HEK293 (cell line): ENCODE data around the gene FOXO4.

Experiments used
- BCL11A ChIP-seq: fragments of 450-650 bp; formaldehyde crosslinking; IDR thresholded peaks from 2 replicates; pipeline ENCODE4 v1.5.1; 2016; ENCODE audit warnings: low read depth, missing biosample characterization, missing genetic modification characterization
- EGR2 ChIP-seq: fragments of 450-650 bp; formaldehyde crosslinking; IDR thresholded peaks from 2 replicates; pipeline ENCODE4 v1.5.1; 2016; ENCODE audit warnings: low read depth, missing biosample characterization, missing genetic modification characterization
- GLI2 ChIP-seq: fragments of 450-650 bp; formaldehyde crosslinking; IDR thresholded peaks from 2 replicates; pipeline ENCODE4; 2017; ENCODE audit warnings: missing biosample characterization, missing genetic modification characterization, low read depth, borderline replicate concordance
- GLIS2 ChIP-seq: fragments of 450-650 bp; formaldehyde crosslinking; IDR thresholded peaks from 2 replicates; pipeline ENCODE4 v1.5.1; 2016; ENCODE audit warnings: missing biosample characterization, missing genetic modification characterization
- KLF10 ChIP-seq: fragments of 450-650 bp; IDR thresholded peaks from 2 replicates; pipeline ENCODE4 v1.5.1; 2018; ENCODE audit warnings: missing biosample characterization, mild to moderate bottlenecking, missing genetic modification characterization
- KLF16 ChIP-seq: fragments of 450-650 bp; formaldehyde crosslinking; IDR thresholded peaks from 2 replicates; pipeline ENCODE4 v1.5.1; 2017; ENCODE audit warnings: missing biosample characterization, missing genetic modification characterization
- PRDM1 ChIP-seq: fragments of 450-650 bp; formaldehyde crosslinking; IDR thresholded peaks from 2 replicates; pipeline ENCODE4; 2016; ENCODE audit warnings: missing biosample characterization, missing genetic modification characterization
- SP3 ChIP-seq: fragments of 450-650 bp; formaldehyde crosslinking; IDR thresholded peaks from 2 replicates; pipeline ENCODE4 v1.5.1; 2016; ENCODE audit warnings: missing biosample characterization, missing genetic modification characterization
- TCF7L2 ChIP-seq: IDR thresholded peaks from 2 replicates; pipeline ENCODE4 v1.6.1; 2011; ENCODE audit warnings: low read depth, mild to moderate bottlenecking, inconsistent platforms, low read length, moderate library complexity, borderline replicate concordance
- TRIM28 ChIP-seq: IDR thresholded peaks from 2 replicates; pipeline ENCODE4 v1.6.1; 2011; ENCODE audit warnings: low read length, control low read depth, borderline replicate concordance
- ZBTB1 ChIP-seq: fragments of 450-650 bp; formaldehyde crosslinking; IDR thresholded peaks from 2 replicates; pipeline ENCODE4 v1.5.1; 2016; ENCODE audit warnings: missing biosample characterization, missing genetic modification characterization
- ZFHX2 ChIP-seq: fragments of 450-650 bp; formaldehyde crosslinking; conservative IDR thresholded peaks from 2 replicates; pipeline ENCODE4 v1.5.1; 2016; ENCODE audit warnings: missing biosample characterization, missing genetic modification characterization
- ZNF10 ChIP-seq: fragments of 450-650 bp; formaldehyde crosslinking; IDR thresholded peaks from 2 replicates; pipeline ENCODE4 v1.5.1; 2017; ENCODE audit warnings: missing biosample characterization, missing genetic modification characterization
- ZNF146 ChIP-seq: fragments of 450-650 bp; formaldehyde crosslinking; IDR thresholded peaks from 2 replicates; pipeline ENCODE4 v1.5.1; 2016; ENCODE audit warnings: missing biosample characterization, missing genetic modification characterization
- ZNF211 ChIP-seq: fragments of 450-650 bp; formaldehyde crosslinking; IDR thresholded peaks from 2 replicates; pipeline ENCODE4 v1.5.1; 2016; ENCODE audit warnings: low read depth, missing biosample characterization, missing genetic modification characterization
- ZNF23 ChIP-seq: fragments of 450-650 bp; formaldehyde crosslinking; IDR thresholded peaks from 2 replicates; pipeline ENCODE4 v1.5.1; 2016; ENCODE audit warnings: missing biosample characterization, missing genetic modification characterization, borderline replicate concordance
- ZNF292 ChIP-seq: fragments of 450-650 bp; formaldehyde crosslinking; IDR thresholded peaks from 2 replicates; pipeline ENCODE4 v1.5.1; 2016; ENCODE audit warnings: low read depth, missing biosample characterization, missing genetic modification characterization, borderline replicate concordance
- ZNF335 ChIP-seq: fragments of 450-650 bp; formaldehyde crosslinking; conservative IDR thresholded peaks from 2 replicates; pipeline ENCODE4 v1.5.1; 2016; ENCODE audit warnings: missing biosample characterization, missing genetic modification characterization
- ZNF366 ChIP-seq: fragments of 450-650 bp; formaldehyde crosslinking; conservative IDR thresholded peaks from 2 replicates; pipeline ENCODE4 v1.5.1; 2016; ENCODE audit warnings: missing biosample characterization, missing genetic modification characterization
- ZNF37A ChIP-seq: fragments of 450-650 bp; IDR thresholded peaks from 2 replicates; pipeline ENCODE4 v1.5.1; 2018; ENCODE audit warnings: missing biosample characterization, missing genetic modification characterization
- ZNF391 ChIP-seq: fragments of 450-650 bp; formaldehyde crosslinking; IDR thresholded peaks from 2 replicates; pipeline ENCODE4 v1.5.1; 2016; ENCODE audit warnings: low read depth, missing biosample characterization, missing genetic modification characterization, borderline replicate concordance
- ZNF416 ChIP-seq: fragments of 450-650 bp; formaldehyde crosslinking; IDR thresholded peaks from 2 replicates; pipeline ENCODE4 v1.5.1; 2016; ENCODE audit warnings: missing biosample characterization, missing genetic modification characterization
- ZNF510 ChIP-seq: fragments of 450-650 bp; formaldehyde crosslinking; IDR thresholded peaks from 2 replicates; pipeline ENCODE4 v1.5.1; 2018; ENCODE audit warnings: mild to moderate bottlenecking, missing genetic modification characterization, missing biosample characterization; ENCODE audit not compliant: insufficient replicate concordance
- ZNF558 ChIP-seq: fragments of 450-650 bp; formaldehyde crosslinking; IDR thresholded peaks from 2 replicates; pipeline ENCODE4 v1.5.1; 2016; ENCODE audit warnings: missing biosample characterization, missing genetic modification characterization
- ZNF596 ChIP-seq: fragments of 450-650 bp; IDR thresholded peaks from 2 replicates; pipeline ENCODE4 v1.5.0; 2018; ENCODE audit warnings: missing biosample characterization, mild to moderate bottlenecking, missing genetic modification characterization, moderate library complexity
- ZNF660 ChIP-seq: fragments of 450-650 bp; IDR thresholded peaks from 2 replicates; pipeline ENCODE4 v1.5.1; 2018; ENCODE audit warnings: missing biosample characterization, mild to moderate bottlenecking, missing genetic modification characterization
- ZNF701 ChIP-seq: fragments of 450-650 bp; formaldehyde crosslinking; IDR thresholded peaks from 2 replicates; pipeline ENCODE4 v1.5.1; 2016; ENCODE audit warnings: missing biosample characterization, missing genetic modification characterization
- ZNF785 ChIP-seq: fragments of 450-650 bp; formaldehyde crosslinking; IDR thresholded peaks from 2 replicates; pipeline ENCODE4 v1.5.1; 2016; ENCODE audit warnings: missing biosample characterization, missing genetic modification characterization
- ZNF791 ChIP-seq: fragments of 450-650 bp; formaldehyde crosslinking; IDR thresholded peaks from 2 replicates; pipeline ENCODE4 v1.5.1; 2016; ENCODE audit warnings: missing biosample characterization, missing genetic modification characterization
- ZSCAN23 ChIP-seq: fragments of 450-650 bp; formaldehyde crosslinking; IDR thresholded peaks from 2 replicates; pipeline ENCODE4 v1.5.1; 2016; ENCODE audit warnings: missing biosample characterization, missing genetic modification characterization
- TF ChIP-seq, protein P1 (sequence below): fragments of 450-650 bp; formaldehyde crosslinking; IDR thresholded peaks from 2 replicates; pipeline ENCODE4 v1.5.0; 2017; ENCODE audit warnings: missing biosample characterization, missing genetic modification characterization, borderline replicate concordance
- TF ChIP-seq, protein P2 (sequence below): fragments of 450-650 bp; formaldehyde crosslinking; IDR thresholded peaks from 2 replicates; pipeline ENCODE4 v1.5.1; 2016; ENCODE audit warnings: missing biosample characterization, missing genetic modification characterization
- TF ChIP-seq, protein P3 (sequence below): fragments of 450-650 bp; formaldehyde crosslinking; IDR thresholded peaks from 2 replicates; pipeline ENCODE4 v1.5.1; 2017; ENCODE audit warnings: missing biosample characterization, missing genetic modification characterization
- TF ChIP-seq, protein P4 (sequence below): fragments of 450-650 bp; formaldehyde crosslinking; IDR thresholded peaks from 2 replicates; pipeline ENCODE4 v1.5.1; 2016; ENCODE audit warnings: missing biosample characterization, missing genetic modification characterization

Gene FOXO4

DNA sequence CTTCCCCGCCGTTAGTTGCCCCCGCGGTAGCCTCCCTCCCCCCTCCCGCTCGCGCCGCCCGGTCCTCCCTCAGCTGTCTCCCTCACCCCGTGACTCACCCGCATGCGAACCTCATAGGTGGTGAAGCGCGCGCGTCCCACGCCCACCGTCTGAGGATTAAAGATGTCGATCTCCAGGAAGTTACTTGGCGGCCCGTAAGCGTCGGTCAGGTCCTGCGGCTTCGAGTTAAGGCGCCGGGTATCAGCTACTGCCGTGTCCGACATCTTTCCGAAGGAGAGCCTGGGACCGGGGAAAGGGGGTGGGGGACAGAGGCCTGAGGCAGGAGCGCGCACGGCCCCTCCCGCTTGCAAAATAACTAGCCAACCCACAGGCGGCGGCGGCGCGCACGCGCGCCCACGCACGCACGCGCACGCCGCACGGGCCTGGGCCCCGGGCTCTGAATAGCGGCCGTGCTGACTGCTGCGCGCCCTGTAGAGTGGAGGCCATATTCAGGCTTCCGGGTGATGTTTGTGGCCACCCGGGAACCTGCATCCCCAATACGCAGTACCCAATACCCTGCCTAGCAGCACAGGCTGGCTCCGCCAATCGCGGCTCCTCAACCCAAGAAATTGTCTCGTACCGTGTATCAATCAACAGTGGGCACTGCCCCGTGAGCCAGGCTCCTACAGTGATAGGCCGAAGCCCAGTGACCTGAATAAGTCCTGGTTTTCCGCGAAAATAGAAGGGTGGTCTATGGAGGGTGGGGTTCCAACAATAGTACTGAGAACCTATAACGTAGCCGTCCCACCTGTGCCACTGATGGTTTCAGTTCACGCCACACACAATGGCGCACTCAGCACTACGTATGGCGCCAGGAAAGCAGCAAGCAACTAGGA is 27.4 kb upstream of the FOXO4 start, which contains the start of gene SNX12 (continued):
- TF ChIP-seq, protein P1, sequence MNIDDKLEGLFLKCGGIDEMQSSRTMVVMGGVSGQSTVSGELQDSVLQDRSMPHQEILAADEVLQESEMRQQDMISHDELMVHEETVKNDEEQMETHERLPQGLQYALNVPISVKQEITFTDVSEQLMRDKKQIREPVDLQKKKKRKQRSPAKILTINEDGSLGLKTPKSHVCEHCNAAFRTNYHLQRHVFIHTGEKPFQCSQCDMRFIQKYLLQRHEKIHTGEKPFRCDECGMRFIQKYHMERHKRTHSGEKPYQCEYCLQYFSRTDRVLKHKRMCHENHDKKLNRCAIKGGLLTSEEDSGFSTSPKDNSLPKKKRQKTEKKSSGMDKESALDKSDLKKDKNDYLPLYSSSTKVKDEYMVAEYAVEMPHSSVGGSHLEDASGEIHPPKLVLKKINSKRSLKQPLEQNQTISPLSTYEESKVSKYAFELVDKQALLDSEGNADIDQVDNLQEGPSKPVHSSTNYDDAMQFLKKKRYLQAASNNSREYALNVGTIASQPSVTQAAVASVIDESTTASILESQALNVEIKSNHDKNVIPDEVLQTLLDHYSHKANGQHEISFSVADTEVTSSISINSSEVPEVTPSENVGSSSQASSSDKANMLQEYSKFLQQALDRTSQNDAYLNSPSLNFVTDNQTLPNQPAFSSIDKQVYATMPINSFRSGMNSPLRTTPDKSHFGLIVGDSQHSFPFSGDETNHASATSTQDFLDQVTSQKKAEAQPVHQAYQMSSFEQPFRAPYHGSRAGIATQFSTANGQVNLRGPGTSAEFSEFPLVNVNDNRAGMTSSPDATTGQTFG (tag by site-specific recombination), result no peak
- TF ChIP-seq, protein P2, sequence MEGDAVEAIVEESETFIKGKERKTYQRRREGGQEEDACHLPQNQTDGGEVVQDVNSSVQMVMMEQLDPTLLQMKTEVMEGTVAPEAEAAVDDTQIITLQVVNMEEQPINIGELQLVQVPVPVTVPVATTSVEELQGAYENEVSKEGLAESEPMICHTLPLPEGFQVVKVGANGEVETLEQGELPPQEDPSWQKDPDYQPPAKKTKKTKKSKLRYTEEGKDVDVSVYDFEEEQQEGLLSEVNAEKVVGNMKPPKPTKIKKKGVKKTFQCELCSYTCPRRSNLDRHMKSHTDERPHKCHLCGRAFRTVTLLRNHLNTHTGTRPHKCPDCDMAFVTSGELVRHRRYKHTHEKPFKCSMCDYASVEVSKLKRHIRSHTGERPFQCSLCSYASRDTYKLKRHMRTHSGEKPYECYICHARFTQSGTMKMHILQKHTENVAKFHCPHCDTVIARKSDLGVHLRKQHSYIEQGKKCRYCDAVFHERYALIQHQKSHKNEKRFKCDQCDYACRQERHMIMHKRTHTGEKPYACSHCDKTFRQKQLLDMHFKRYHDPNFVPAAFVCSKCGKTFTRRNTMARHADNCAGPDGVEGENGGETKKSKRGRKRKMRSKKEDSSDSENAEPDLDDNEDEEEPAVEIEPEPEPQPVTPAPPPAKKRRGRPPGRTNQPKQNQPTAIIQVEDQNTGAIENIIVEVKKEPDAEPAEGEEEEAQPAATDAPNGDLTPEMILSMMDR (tag by site-specific recombination), result no peak
- TF ChIP-seq ZNF510 (no peak), ZNF335 (tag by site-specific recombination) (peak; percentile 60), ZNF146 (tag by site-specific recombination) (peak; percentile 20; the same call in 1 of the 2 replicates), ZBTB1 (no peak), ZNF10 (no peak), ZNF791 (tag by site-specific recombination) (no peak), TRIM28 (peak; percentile 43; the same call in 1 of the 2 replicates), ZNF211 (tag by site-specific recombination) (no peak), GLIS2 (tag by site-specific recombination) (peak; percentile 80), ZNF416 (tag by site-specific recombination) (no peak), ZNF596 (tag by site-specific recombination) (no peak), ZNF391 (tag by site-specific recombination) (0 out of 2 replicates have a peak, but pooled peaks have one; percentile 39), ZNF701 (no peak), SP3 (tag by site-specific recombination) (peak; percentile 70), ZNF23 (no peak), TCF7L2 (no peak), ZFHX2 (tag by site-specific recombination) (peak; percentile 92), ZNF785 (tag by site-specific recombination) (no peak), KLF10 (tag by site-specific recombination) (peak; percentile 77; the same call in 1 of the 2 replicates), PRDM1 (tag by site-specific recombination) (no peak), ZNF558 (no peak), BCL11A (tag by site-specific recombination) (no peak), ZNF292 (tag by site-specific recombination) (no peak), ZNF366 (no peak; the same call in 1 of the 2 replicates), GLI2 (tag by site-specific recombination) (no peak), EGR2 (tag by site-specific recombination) (peak; percentile 67), ZSCAN23 (tag by site-specific recombination) (no peak), ZNF37A (tag by site-specific recombination) (no peak), ZNF660 (peak; percentile 81; the same call in 1 of the 2 replicates), KLF16 (tag by site-specific recombination) (0 out of 2 replicates have a peak, but pooled peaks have one; percentile 45)
- TF ChIP-seq, protein P3, sequence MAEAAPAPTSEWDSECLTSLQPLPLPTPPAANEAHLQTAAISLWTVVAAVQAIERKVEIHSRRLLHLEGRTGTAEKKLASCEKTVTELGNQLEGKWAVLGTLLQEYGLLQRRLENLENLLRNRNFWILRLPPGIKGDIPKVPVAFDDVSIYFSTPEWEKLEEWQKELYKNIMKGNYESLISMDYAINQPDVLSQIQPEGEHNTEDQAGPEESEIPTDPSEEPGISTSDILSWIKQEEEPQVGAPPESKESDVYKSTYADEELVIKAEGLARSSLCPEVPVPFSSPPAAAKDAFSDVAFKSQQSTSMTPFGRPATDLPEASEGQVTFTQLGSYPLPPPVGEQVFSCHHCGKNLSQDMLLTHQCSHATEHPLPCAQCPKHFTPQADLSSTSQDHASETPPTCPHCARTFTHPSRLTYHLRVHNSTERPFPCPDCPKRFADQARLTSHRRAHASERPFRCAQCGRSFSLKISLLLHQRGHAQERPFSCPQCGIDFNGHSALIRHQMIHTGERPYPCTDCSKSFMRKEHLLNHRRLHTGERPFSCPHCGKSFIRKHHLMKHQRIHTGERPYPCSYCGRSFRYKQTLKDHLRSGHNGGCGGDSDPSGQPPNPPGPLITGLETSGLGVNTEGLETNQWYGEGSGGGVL (tag by site-specific recombination), result peak; percentile 90
- TF ChIP-seq, protein P4, sequence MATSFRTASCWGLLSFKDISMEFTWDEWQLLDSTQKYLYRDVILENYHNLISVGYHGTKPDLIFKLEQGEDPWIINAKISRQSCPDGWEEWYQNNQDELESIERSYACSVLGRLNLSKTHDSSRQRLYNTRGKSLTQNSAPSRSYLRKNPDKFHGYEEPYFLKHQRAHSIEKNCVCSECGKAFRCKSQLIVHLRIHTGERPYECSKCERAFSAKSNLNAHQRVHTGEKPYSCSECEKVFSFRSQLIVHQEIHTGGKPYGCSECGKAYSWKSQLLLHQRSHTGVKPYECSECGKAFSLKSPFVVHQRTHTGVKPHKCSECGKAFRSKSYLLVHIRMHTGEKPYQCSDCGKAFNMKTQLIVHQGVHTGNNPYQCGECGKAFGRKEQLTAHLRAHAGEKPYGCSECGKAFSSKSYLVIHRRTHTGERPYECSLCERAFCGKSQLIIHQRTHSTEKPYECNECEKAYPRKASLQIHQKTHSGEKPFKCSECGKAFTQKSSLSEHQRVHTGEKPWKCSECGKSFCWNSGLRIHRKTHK, result no peak
